GM18519 (cell line): ENCODE data around the gene JAM3.
A peak's percentile ranks its signal among the peaks of the same experiment; 100 is the strongest.

ENCODE experiments used
- ATAC-seq: cut with Tn5 transposase; IDR thresholded peaks from one replicate; pipeline ENCODE4 v1.9.1; 2021; ENCODE audit warnings: mild to moderate bottlenecking, moderate library complexity; ENCODE audit not compliant: unreplicated experiment, low FRiP score

Gene JAM3

DNA sequence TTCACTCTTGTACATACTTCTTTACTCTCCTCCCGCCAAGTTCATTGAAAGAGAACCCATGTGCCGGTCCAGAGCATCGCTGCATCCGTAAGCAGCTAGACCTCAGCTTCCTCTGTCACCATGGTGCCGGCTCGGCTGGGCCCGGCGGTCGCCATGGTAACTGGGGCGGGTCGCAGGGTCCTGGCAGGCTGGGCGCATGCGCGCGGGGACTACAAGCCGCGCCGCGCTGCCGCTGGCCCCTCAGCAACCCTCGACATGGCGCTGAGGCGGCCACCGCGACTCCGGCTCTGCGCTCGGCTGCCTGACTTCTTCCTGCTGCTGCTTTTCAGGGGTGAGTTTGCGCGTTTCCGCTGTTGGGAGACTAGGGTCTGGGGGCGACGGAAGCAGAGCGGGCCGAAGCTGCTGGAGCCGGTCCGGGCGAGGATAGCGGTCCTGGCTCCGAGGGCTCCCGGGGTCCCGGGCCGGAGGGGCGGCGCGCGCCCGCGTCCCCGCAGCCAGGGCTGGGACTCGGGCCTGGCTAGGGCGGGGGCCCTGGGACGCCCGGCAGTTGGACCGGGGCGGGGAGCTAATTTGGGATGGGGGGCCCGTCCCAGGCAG lies at the start of gene JAM3:
Gene JAM3, plus strand, starts transcription at position 244 of the 597 bp plus-strand sequence. Its CDS starts 12 bp downstream, at position 256.
- peak; percentile 78 for ATAC-seq

GRCh38 chr11:134019500-134019899 lies 49.4 kb upstream of the JAM3 start:
- no peak for ATAC-seq

- no peak for ATAC-seq
These were observed 48.3 kb upstream of the JAM3 start for GRCh38 chr11:134020598-134020997.

DNA sequence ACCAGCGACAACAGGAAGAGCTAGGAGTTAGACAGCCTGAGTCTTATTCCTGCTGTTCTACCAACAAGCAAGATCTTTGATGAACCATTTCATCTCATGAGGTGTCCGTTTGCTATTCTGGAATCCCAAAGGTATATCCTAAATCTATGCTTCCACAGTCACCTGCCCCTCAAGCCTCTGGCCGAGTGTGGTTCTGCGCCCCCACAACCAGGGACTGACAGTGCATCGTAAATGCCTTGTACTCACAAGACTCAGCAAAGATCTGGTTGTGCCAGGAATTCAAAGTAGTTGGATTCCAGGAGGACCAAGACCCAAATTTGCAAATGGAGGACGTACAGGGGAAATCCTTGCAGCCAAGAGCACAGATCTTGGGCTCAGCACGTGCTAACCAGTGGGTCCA lies 47.5 kb upstream of the JAM3 start:
- no peak for ATAC-seq

GRCh38 chr11:134022748-134023147 lies 46.1 kb upstream of the JAM3 start:
- no peak for ATAC-seq

DNA sequence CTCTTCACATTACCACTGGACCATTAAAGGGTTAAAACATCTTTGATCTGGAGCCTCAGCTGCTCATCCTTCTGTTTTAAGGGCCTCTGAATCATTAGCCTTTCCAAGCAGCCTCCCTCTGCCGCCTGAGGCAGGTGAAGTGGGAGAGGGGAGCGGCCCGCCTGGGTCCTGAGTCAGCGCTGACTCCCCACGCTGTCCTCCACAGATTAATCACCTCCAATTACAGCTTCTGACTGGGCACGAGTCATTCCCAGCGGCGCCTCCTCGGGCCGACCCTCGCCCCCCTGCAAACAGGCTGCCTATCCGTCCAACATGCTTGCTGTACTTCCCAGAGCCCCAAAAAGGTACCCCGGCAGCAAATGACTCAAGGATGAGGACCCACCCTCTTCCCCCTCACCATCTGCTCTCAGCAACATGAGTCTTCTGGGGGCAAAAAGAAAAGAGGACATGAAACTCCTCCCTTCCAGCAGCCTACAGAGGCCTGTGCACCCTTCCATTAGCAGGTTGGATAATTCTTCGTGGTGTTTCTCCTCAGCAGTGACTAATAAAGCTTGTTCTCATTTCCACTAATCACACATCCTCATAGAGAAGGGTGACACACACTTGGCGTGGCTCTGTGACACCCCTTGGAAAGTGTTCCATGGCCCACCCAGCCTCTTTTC lies 44.3 kb upstream of the JAM3 start:
- ATAC-seq = no peak

- no peak for ATAC-seq
These were observed 43.8 kb upstream of the JAM3 start for GRCh38 chr11:134025082-134025429.

- ATAC-seq = no peak
These were observed 42.1 kb upstream of the JAM3 start for GRCh38 chr11:134026655-134027343.

- ATAC-seq = no peak
These were observed 41.2 kb upstream of the JAM3 start for GRCh38 chr11:134027671-134028070.

- ATAC-seq = no peak
These were observed 40.4 kb upstream of the JAM3 start for GRCh38 chr11:134028368-134028920.

- ATAC-seq = no peak
These were observed 38.0 kb upstream of the JAM3 start for GRCh38 chr11:134030853-134031252.

GRCh38 chr11:134032043-134032442 lies 36.8 kb upstream of the JAM3 start:
- ATAC-seq = no peak

GRCh38 chr11:134032501-134033091 lies 36.3 kb upstream of the JAM3 start:
- ATAC-seq = no peak

- ATAC-seq = no peak
These were observed 35.6 kb upstream of the JAM3 start for GRCh38 chr11:134033276-134033675.

DNA sequence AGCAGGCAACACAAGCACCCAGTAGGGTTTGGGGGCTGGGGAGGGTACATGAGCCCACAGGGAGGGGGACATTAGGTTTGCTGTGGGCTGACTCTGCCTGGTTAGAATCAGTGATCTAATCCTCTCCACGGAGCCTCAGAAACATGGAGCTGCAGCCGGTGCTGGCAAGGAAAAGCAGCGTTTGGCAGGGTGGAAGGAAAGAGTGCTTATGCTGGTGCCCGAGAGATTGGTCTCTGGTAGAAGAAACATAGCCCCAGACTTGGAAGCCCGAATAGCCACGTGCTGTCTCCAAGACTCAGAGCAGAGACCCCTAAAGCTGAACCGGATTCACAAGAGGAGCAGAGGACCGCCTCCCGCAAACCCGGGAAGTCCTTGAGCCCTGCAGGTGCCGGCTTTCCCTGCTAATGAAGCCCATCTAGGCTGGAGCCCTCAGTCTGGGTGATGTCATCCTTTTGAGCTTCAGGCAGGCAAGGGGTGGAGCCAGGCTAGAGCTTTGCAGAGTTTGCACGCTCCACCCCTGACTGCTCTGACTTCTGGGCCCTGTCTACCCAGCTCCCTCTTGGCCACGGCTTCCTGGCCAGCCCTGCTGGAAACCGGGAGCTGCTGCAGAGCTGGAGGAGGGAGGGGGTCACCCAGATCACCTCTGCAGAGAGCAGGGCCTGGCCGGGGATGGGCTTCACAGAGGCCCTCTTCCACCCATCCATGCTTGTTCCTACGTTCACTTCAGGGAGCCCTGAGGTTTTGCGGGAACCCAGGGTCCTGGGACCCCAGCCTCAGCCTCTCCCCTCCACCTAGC lies 35.0 kb upstream of the JAM3 start:
- ATAC-seq = peak; percentile 78

DNA sequence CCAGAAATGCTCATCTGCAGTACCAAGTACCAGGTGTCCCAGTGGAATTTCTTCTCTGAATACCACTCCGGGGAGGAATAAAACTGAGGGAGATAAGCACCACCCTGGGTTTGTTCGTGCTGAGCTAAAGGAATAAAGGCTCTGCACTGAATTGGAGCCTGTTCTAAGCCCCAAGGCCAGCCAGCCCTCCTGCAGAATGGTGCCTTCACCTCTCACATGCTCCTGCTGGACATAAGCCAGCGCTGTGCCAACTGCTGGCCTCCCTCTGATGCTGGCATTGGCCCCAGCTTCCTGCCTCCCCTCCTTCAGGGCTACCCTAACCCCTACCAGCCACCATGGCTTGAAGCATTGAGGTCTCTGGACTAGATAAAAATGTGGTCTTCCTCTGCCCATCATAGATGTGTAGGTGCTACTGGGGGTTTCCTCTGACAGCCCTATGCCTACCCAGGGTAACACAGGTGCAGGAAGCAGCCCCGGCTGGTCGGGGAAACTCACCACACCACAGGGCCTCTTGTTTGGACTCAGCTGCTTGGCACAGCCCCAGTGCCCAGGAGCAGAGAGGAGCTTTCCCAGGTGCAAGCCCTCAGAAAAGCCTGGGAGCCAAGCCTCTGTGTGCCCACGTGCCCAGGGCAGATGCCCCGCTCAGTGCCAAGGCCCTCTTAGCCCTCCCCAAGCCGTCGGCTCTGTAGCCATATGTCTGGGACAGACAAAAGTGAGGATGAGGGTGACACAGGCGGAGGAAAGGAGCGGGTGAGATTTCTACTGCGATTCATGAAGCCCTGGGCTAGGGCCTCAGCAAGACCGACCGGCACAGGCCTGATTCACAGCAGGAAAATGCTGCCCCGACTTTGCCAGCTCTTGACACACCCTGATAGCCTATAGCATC lies 34.1 kb upstream of the JAM3 start:
- ATAC-seq = no peak

- no peak for ATAC-seq
These were observed 32.3 kb upstream of the JAM3 start for GRCh38 chr11:134036492-134037045.

- peak; percentile 62 for ATAC-seq
These were observed 31.6 kb upstream of the JAM3 start for GRCh38 chr11:134037046-134037908.
